Measurements from ENCODE around the gene SLC1A7. TPM values are rescaled to one million over a fixed set of nuclear protein-coding genes. Genes with fewer than 3 reads are reported as not detected.

SLC1A7 gene
- total and polyA plus RNA-seq, 4 experiments from 2014 or later = not detected

DNA sequence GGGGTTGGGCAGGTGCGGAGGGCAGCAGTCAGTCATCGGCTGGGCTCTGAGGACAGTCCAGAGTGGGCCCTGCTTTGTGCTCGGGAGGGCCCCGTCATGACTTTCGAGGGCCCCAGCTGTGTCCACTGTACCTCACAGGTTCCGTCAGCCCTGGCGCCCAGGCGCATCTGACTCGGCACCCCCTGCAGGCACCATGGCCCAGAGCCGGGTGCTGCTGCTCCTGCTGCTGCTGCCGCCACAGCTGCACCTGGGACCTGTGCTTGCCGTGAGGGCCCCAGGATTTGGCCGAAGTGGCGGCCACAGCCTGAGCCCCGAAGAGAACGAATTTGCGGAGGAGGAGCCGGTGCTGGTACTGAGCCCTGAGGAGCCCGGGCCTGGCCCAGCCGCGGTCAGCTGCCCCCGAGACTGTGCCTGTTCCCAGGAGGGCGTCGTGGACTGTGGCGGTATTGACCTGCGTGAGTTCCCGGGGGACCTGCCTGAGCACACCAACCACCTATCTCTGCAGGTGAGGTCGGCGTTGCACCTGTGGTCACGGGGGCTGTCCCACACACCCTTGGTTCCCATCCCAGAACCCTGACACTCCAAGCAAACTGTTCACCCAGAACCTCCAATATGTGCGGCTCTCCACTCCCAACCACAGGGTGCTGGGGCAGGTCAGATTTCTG is 72.6 kb downstream of the SLC1A7 start:
- H3K27ac Mint-ChIP-seq = no peak overlapping the region
- no peak for DNase-seq
- H3K9me3 Mint-ChIP-seq = no peaks in the 10 kb centered on the region
- no peaks in the 10 kb centered on the region for H3K4me1 Mint-ChIP-seq
- Histone ChIP-seq H3K27me3 (ENCODE audit: insufficient read depth, low read length) (no peaks in the 10 kb centered on the region), H3K36me3 (ENCODE audit: insufficient read depth, low read length) (no peaks in the 10 kb centered on the region), H3K4me3 (ENCODE audit: low read length in 2 of 2) (no peak overlapping the region), H3K4me1 (ENCODE audit: insufficient read depth, low read length) (no peaks in the 10 kb centered on the region), H3K27ac (ENCODE audit: low read depth, low read length) (no peak overlapping the region), H3K9me3 (ENCODE audit: control insufficient read depth in 1 of 2, low read length in 2 of 2) (no peaks in the 10 kb centered on the region)
- CTCF ChIA-PET (ENCODE audit: partially characterized antibody) = no interaction called here
- intact Hi-C loops (cut with micrococcal nuclease) = no loop called here
- POLR2A ChIA-PET (ENCODE audit: partially characterized antibody) = no interaction called here
- no peak overlapping the region for H3K4me3 Mint-ChIP-seq
- no peaks in the 10 kb centered on the region for H3K36me3 Mint-ChIP-seq
- peaks cover 3 to 4% of the 10 kb centered on the region in 2 donors for H3K27me3 Mint-ChIP-seq

DNA sequence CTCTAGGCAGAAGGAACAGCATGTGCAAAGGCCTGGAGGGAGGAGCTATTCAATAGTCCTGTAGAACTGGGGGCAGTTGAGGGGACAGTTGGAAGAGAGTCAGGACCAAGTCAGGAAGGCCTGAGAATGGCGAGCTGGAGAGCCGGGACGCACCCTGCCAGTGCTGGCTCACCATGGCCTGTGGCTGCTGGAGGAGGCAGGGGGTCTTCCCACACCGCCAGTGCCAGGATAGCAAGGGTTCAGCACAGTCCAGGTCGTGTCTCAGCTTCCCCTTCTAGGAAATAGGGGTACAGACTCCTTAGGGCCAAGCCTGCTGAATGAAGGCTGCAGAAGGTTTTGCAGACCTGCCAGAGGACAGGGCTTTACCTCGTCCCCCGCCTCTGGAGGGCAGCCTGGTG is 73.2 kb downstream of the SLC1A7 start:
- Histone ChIP-seq H3K27ac (ENCODE audit: low read depth, low read length) (no peak overlapping the region), H3K4me3 (ENCODE audit: low read length in 2 of 2) (no peak overlapping the region), H3K9me3 (ENCODE audit: control insufficient read depth in 1 of 2, low read length in 2 of 2) (no peaks in the 10 kb centered on the region), H3K36me3 (ENCODE audit: insufficient read depth, low read length) (no peaks in the 10 kb centered on the region), H3K4me1 (ENCODE audit: insufficient read depth, low read length) (no peaks in the 10 kb centered on the region), H3K27me3 (ENCODE audit: insufficient read depth, low read length) (no peaks in the 10 kb centered on the region)
- no peaks in the 10 kb centered on the region for H3K4me1 Mint-ChIP-seq
- CTCF ChIA-PET (ENCODE audit: partially characterized antibody) = no interaction called here
- intact Hi-C loops (cut with micrococcal nuclease) = no loop called here
- peaks cover 3 to 4% of the 10 kb centered on the region in 2 donors for H3K27me3 Mint-ChIP-seq
- no peak overlapping the region for H3K27ac Mint-ChIP-seq
- H3K9me3 Mint-ChIP-seq = no peaks in the 10 kb centered on the region
- H3K36me3 Mint-ChIP-seq = no peaks in the 10 kb centered on the region
- H3K4me3 Mint-ChIP-seq = no peak overlapping the region
- POLR2A ChIA-PET (ENCODE audit: partially characterized antibody) = no interaction called here
- no peak for DNase-seq

- POLR2A ChIA-PET (ENCODE audit: partially characterized antibody) = no interaction called here
- Histone ChIP-seq H3K9me3 (ENCODE audit: control insufficient read depth in 1 of 2, low read length in 2 of 2) (no peaks in the 10 kb centered on the region), H3K36me3 (ENCODE audit: insufficient read depth, low read length) (no peaks in the 10 kb centered on the region), H3K4me3 (ENCODE audit: low read length in 2 of 2) (no peak overlapping the region), H3K27me3 (ENCODE audit: insufficient read depth, low read length) (peaks cover 2% of the 10 kb centered on the region), H3K4me1 (ENCODE audit: insufficient read depth, low read length) (no peaks in the 10 kb centered on the region), H3K27ac (ENCODE audit: low read depth, low read length) (no peak overlapping the region)
- peaks cover 0 to 6% (median under 1%) of the 10 kb centered on the region in 4 donors for H3K4me1 Mint-ChIP-seq
- CTCF ChIA-PET (ENCODE audit: partially characterized antibody) = interaction anchor here (0.7 kb wide), 1 partner anchor 977 kb away, joined by 3 read pairs; no protein-coding TSS in a partner anchor
- H3K27me3 Mint-ChIP-seq = peaks cover 9 to 11% of the 10 kb centered on the region in 2 donors
- DNase-seq = no peak
- no peak overlapping the region for H3K4me3 Mint-ChIP-seq
- no peaks in the 10 kb centered on the region for H3K9me3 Mint-ChIP-seq
- intact Hi-C loops (cut with micrococcal nuclease) = no loop called here
- no peaks in the 10 kb centered on the region for H3K36me3 Mint-ChIP-seq
- H3K27ac Mint-ChIP-seq = no peak overlapping the region
Measured at GRCh38 chr1:53068314-53069099, 73.9 kb downstream of the SLC1A7 start.

GRCh38 chr1:53067886-53068285 is 74.6 kb downstream of the SLC1A7 start:
- Histone ChIP-seq H3K36me3 (ENCODE audit: insufficient read depth, low read length) (no peaks in the 10 kb centered on the region), H3K4me1 (ENCODE audit: insufficient read depth, low read length) (peaks cover 3% of the 10 kb centered on the region), H3K27me3 (ENCODE audit: insufficient read depth, low read length) (peaks cover 6% of the 10 kb centered on the region), H3K27ac (ENCODE audit: low read depth, low read length) (no peak overlapping the region), H3K9me3 (ENCODE audit: control insufficient read depth in 1 of 2, low read length in 2 of 2) (no peaks in the 10 kb centered on the region), H3K4me3 (ENCODE audit: low read length in 2 of 2) (no peak overlapping the region)
- intact Hi-C loops (cut with micrococcal nuclease) = no loop called here
- peaks cover 15% of the 10 kb centered on the region in 2 donors for H3K27me3 Mint-ChIP-seq
- ChIA-PET CTCF (ENCODE audit: partially characterized antibody) (interaction anchor here (0.6 to 0.7 kb wide), 2 partner anchors 53 to 977 kb away, joined by 3 read pairs; no protein-coding TSS in a partner anchor), POLR2A (ENCODE audit: partially characterized antibody) (no interaction called here)
- no peaks in the 10 kb centered on the region for H3K36me3 Mint-ChIP-seq
- no peak for DNase-seq
- no peak overlapping the region for H3K4me3 Mint-ChIP-seq
- no peaks in the 10 kb centered on the region for H3K9me3 Mint-ChIP-seq
- H3K27ac Mint-ChIP-seq = no peak overlapping the region
- H3K4me1 Mint-ChIP-seq = peaks cover 0 to 12% (median 5%) of the 10 kb centered on the region in 4 donors

DNA sequence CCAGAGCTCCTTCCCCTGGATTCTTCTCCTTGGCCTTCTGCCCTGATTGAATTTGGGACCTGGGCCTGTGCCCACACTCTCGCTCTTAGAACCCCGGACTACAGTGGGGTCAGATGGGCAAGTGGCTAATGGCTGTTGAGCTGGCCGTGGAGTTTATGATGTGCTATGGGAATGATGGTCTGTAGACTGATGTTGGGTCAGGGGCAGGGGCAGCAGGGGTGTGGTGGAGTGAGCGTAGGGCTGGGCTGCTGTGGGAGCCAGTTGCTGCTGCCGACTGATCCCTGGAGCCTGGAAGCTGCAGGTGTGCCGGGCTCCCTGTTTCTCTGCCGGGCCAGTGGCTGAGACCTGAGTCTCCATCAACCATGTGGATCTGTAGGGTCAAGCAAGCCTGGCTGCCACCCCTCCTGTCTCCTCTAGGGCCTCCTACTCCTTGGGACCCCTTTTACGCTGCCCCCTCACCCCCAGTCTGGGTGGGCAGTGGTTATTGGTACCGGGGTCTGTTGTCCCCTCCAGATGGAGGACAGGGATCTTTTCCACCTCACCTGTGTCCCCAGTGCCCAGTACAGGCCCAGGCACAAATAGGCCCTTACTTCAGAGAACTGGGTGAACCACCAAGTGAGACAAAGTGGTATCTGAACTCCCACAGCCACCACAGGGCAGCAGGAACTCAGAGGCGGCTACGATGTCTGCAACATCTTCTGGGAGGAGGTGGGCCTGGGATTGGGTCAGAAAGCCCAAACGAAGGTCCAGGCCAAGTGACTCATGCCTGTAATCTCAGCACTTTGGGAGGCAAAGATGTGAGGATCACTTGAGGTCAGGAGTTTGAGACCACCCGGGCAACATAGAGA is 75.3 kb downstream of the SLC1A7 start:
- DNase-seq = no peak
- Histone ChIP-seq H3K9me3 (ENCODE audit: control insufficient read depth in 1 of 2, low read length in 2 of 2) (no peaks in the 10 kb centered on the region), H3K27ac (ENCODE audit: low read depth, low read length) (no peak overlapping the region), H3K27me3 (ENCODE audit: insufficient read depth, low read length) (peaks cover 9% of the 10 kb centered on the region), H3K36me3 (ENCODE audit: insufficient read depth, low read length) (no peaks in the 10 kb centered on the region), H3K4me3 (ENCODE audit: low read length in 2 of 2) (no peak overlapping the region), H3K4me1 (ENCODE audit: insufficient read depth, low read length) (peaks cover 7% of the 10 kb centered on the region)
- intact Hi-C loops (cut with micrococcal nuclease) = no loop called here
- no peaks in the 10 kb centered on the region for H3K36me3 Mint-ChIP-seq
- H3K27me3 Mint-ChIP-seq = peaks cover 15 to 16% of the 10 kb centered on the region in 2 donors
- H3K4me3 Mint-ChIP-seq = no peak overlapping the region
- ChIA-PET POLR2A (ENCODE audit: partially characterized antibody) (no interaction called here), CTCF (ENCODE audit: partially characterized antibody) (interaction anchor here (0.6 kb wide), 1 partner anchor 54 kb away, joined by 3 read pairs; no protein-coding TSS in a partner anchor)
- no peaks in the 10 kb centered on the region for H3K9me3 Mint-ChIP-seq
- no peak overlapping the region for H3K27ac Mint-ChIP-seq
- peaks cover 0 to 12% (median 6%) of the 10 kb centered on the region in 4 donors for H3K4me1 Mint-ChIP-seq

DNA sequence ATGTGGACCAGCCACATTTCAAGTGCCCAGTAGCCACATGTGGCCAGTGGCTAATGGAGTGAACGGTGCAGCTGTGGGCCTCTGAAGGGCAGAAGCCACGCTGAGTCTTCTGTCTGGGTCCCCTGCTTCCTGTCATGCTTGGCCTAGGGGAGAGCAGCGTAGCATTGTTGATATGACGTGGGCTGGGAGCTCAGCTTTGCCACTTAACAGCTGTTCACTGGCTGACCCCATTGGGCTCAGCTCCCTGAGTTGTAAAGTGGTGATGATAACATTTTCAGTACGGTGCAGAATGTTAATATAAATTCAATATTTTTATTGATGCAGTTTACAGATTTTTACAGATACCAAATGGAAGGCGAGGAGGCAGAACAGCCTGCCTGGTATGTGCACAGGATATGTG is 76.0 kb downstream of the SLC1A7 start:
- POLR2A ChIA-PET (ENCODE audit: partially characterized antibody) = no interaction called here
- intact Hi-C loops (cut with micrococcal nuclease) = no loop called here
- H3K9me3 Mint-ChIP-seq = no peaks in the 10 kb centered on the region
- CTCF ChIA-PET (ENCODE audit: partially characterized antibody) = no interaction called here
- H3K4me3 Mint-ChIP-seq = no peak overlapping the region
- no peaks in the 10 kb centered on the region for H3K9me3 ChIP-seq (ENCODE audit: control insufficient read depth in 1 of 2, low read length in 2 of 2)
- H3K27me3 Mint-ChIP-seq = peaks cover 17 to 18% of the 10 kb centered on the region in 2 donors
- no peak for DNase-seq
- no peak overlapping the region for H3K27ac Mint-ChIP-seq
- H3K36me3 ChIP-seq (ENCODE audit: insufficient read depth, low read length) = no peaks in the 10 kb centered on the region
- peaks cover 9% of the 10 kb centered on the region for H3K27me3 ChIP-seq (ENCODE audit: insufficient read depth, low read length)
- no peaks in the 10 kb centered on the region for H3K36me3 Mint-ChIP-seq
- H3K4me1 ChIP-seq (ENCODE audit: insufficient read depth, low read length) = peaks cover 7% of the 10 kb centered on the region
- H3K4me1 Mint-ChIP-seq = peaks cover 0 to 12% (median 6%) of the 10 kb centered on the region in 4 donors
- H3K4me3 ChIP-seq (ENCODE audit: low read length in 2 of 2) = no peak overlapping the region
- H3K27ac ChIP-seq (ENCODE audit: low read depth, low read length) = no peak overlapping the region

DNA sequence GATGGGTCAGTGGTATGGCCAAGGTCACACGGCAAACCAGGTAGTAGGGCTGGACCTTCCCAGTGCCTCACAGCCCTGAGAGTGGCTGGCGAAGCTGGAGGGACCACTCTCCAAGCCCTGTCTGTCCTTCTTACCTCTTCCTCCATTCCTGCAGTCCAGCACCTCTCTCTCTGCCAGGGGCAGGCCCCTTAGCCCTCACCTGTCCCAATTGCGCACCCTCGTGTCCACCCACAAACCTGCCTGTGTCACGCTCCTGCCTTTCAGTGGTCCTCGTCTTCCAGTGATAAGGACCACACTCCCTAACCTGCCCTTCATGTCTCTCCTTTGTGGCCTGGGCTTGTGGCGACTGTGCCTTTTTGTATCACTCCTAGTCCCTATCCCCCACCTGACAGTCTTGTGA is 77.0 kb downstream of the SLC1A7 start:
- ChIA-PET CTCF (ENCODE audit: partially characterized antibody) (no interaction called here), POLR2A (ENCODE audit: partially characterized antibody) (no interaction called here)
- Mint-ChIP-seq H3K4me3 (peak overlapping the region in 1 of 8 donors; percentile 5), H3K27me3 (peaks cover 22% of the 10 kb centered on the region in 2 donors), H3K9me3 (no peaks in the 10 kb centered on the region), H3K27ac (peak overlapping the region in 1 of 7 donors; percentile 57), H3K4me1 (peaks cover 0 to 12% (median 6%) of the 10 kb centered on the region in 4 donors), H3K36me3 (no peaks in the 10 kb centered on the region)
- Histone ChIP-seq H3K4me1 (ENCODE audit: insufficient read depth, low read length) (peaks cover 7% of the 10 kb centered on the region), H3K36me3 (ENCODE audit: insufficient read depth, low read length) (no peaks in the 10 kb centered on the region), H3K27ac (ENCODE audit: low read depth, low read length) (no peak overlapping the region), H3K4me3 (ENCODE audit: low read length in 2 of 2) (no peak overlapping the region), H3K27me3 (ENCODE audit: insufficient read depth, low read length) (peaks cover 19% of the 10 kb centered on the region), H3K9me3 (ENCODE audit: control insufficient read depth in 1 of 2, low read length in 2 of 2) (no peaks in the 10 kb centered on the region)
- no peak for DNase-seq
- intact Hi-C loops (cut with micrococcal nuclease) = no loop called here
